Measurements from ENCODE around the gene AASDH. TPM values are rescaled to one million over a fixed set of nuclear protein-coding genes. Genes with fewer than 3 reads are reported as not detected.

The AASDH gene
- polyA plus RNA-seq, 1 donor (not counting 4 experiments of a cell fraction or from before 2014, with no cell fraction given) = 15.5 TPM

DNA sequence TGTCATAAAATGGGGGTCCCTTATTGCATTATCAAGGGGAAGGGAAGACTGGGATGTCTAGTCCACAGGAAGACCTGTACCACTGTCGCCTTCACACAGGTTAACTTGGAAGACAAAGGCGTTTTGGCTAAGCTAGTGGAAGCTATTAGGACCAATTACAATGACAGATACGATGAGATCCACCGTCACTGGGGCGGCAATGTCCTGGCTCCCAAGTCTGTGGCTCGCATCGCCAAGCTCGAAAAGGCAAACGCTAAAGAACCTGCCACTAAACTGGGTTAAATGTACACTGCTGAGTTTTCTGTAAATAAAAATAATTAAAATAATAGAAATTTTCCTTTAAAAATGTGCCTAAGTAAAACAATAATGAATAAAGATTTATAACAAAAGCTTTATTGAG lies 30.6 kb downstream of the AASDH start:
- no peak for TF ChIP-seq EZH2 (IDR thresholded peaks at IDR 0.05; ENCODE audit: low read length)
- TF ChIP-seq, protein P1, sequence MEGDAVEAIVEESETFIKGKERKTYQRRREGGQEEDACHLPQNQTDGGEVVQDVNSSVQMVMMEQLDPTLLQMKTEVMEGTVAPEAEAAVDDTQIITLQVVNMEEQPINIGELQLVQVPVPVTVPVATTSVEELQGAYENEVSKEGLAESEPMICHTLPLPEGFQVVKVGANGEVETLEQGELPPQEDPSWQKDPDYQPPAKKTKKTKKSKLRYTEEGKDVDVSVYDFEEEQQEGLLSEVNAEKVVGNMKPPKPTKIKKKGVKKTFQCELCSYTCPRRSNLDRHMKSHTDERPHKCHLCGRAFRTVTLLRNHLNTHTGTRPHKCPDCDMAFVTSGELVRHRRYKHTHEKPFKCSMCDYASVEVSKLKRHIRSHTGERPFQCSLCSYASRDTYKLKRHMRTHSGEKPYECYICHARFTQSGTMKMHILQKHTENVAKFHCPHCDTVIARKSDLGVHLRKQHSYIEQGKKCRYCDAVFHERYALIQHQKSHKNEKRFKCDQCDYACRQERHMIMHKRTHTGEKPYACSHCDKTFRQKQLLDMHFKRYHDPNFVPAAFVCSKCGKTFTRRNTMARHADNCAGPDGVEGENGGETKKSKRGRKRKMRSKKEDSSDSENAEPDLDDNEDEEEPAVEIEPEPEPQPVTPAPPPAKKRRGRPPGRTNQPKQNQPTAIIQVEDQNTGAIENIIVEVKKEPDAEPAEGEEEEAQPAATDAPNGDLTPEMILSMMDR (optimal IDR thresholded peaks at IDR 0.05 in 1 of 3, IDR thresholded peaks at IDR 0.05 in 1 of 3, conservative IDR thresholded peaks at IDR 0.05 in 1 of 3; ENCODE audit: extremely low read depth in 1 of 3, insufficient read depth in 2 of 3, low read length in 3 of 3) = no peak
- no peaks in the 10 kb centered on the region for H4K20me1 ChIP-seq (ENCODE audit: control insufficient read depth, extremely low read depth, insufficient read depth, low read length)
- DNase-seq (ENCODE audit: low read depth, low spot score) = no peak
- H3K4me3 ChIP-seq (ENCODE audit: control insufficient read depth in 2 of 3, extremely low read depth in 1 of 3, insufficient read depth in 2 of 3, low read depth in 1 of 3, low read length in 3 of 3) = no peak overlapping the region
- H2AFZ ChIP-seq (ENCODE audit: control insufficient read depth, low read length) = no peak overlapping the region
- H3K27ac ChIP-seq (ENCODE audit: control insufficient read depth, insufficient read depth, low read length) = no peak overlapping the region
- H3K4me2 ChIP-seq (ENCODE audit: control insufficient read depth, extremely low read depth, insufficient read depth, low read depth, low read length) = no peak overlapping the region
- no peaks in the 10 kb centered on the region for H3K9me1 ChIP-seq (ENCODE audit: control insufficient read depth, extremely low read depth, insufficient read depth, low read length)
- H3K9me3 ChIP-seq (ENCODE audit: control insufficient read depth, low read depth, low read length) = no peaks in the 10 kb centered on the region
- FAIRE-seq = no peak
- no peaks in the 10 kb centered on the region for H3K79me2 ChIP-seq (ENCODE audit: control insufficient read depth, insufficient read depth, low read length)
- dilution Hi-C loops (cut with MboI; ENCODE audit: extremely low pct_ligation_motif_present, low sequenced_read_pairs) = no loop called here
- no peaks in the 10 kb centered on the region for H3K36me3 ChIP-seq (ENCODE audit: control insufficient read depth in 2 of 2, extremely low read depth in 1 of 2, insufficient read depth in 2 of 2, low read length in 2 of 2)
- H3K27me3 ChIP-seq (ENCODE audit: control insufficient read depth, extremely low read depth, insufficient read depth, low read length) = no peaks in the 10 kb centered on the region
- H3K4me1 ChIP-seq (ENCODE audit: control insufficient read depth, extremely low read depth, insufficient read depth, low read length) = no peaks in the 10 kb centered on the region
- no peak overlapping the region for H3K9ac ChIP-seq (ENCODE audit: control insufficient read depth, extremely low read depth, insufficient read depth, low read length)

DNA sequence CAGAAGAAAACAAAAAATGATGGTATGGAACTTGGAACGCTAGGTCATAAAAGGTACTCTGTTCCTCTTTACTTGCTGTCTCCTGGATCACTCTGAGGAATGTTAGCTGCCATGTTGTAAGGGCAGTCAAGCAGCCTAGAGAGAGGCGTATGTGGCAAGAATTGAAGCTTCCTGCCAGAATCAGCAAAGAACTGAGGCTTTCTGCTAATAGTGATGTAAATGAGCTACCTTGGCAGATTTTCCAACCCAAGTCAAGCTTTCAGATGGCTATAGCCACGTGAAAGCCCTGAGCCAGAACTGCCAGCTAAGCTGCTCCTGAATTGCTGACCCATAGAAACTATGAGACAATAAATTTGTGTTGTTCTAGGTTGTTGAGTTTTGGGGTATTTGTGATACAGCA lies 38.7 kb downstream of the AASDH start:
- H3K4me2 ChIP-seq (ENCODE audit: control insufficient read depth, extremely low read depth, insufficient read depth, low read depth, low read length) = no peak overlapping the region
- FAIRE-seq = no peak
- no peaks in the 10 kb centered on the region for H3K4me1 ChIP-seq (ENCODE audit: control insufficient read depth, extremely low read depth, insufficient read depth, low read length)

More for the DNA sequence above, 38.7 kb downstream of the AASDH start:
- Histone ChIP-seq H3K4me3 (ENCODE audit: control insufficient read depth in 2 of 3, extremely low read depth in 1 of 3, insufficient read depth in 2 of 3, low read depth in 1 of 3, low read length in 3 of 3) (no peak overlapping the region), H3K36me3 (ENCODE audit: control insufficient read depth in 2 of 2, extremely low read depth in 1 of 2, insufficient read depth in 2 of 2, low read length in 2 of 2) (no peaks in the 10 kb centered on the region), H3K79me2 (ENCODE audit: control insufficient read depth, insufficient read depth, low read length) (no peaks in the 10 kb centered on the region), H3K9me3 (ENCODE audit: control insufficient read depth, low read depth, low read length) (no peaks in the 10 kb centered on the region), H3K9me1 (ENCODE audit: control insufficient read depth, extremely low read depth, insufficient read depth, low read length) (no peaks in the 10 kb centered on the region), H3K27me3 (ENCODE audit: control insufficient read depth, extremely low read depth, insufficient read depth, low read length) (no peaks in the 10 kb centered on the region), H3K27ac (ENCODE audit: control insufficient read depth, insufficient read depth, low read length) (no peak overlapping the region), H4K20me1 (ENCODE audit: control insufficient read depth, extremely low read depth, insufficient read depth, low read length) (no peaks in the 10 kb centered on the region), H2AFZ (ENCODE audit: control insufficient read depth, low read length) (no peak overlapping the region), H3K9ac (ENCODE audit: control insufficient read depth, extremely low read depth, insufficient read depth, low read length) (no peak overlapping the region)
- no peak for DNase-seq (ENCODE audit: low read depth, low spot score)
- dilution Hi-C loops (cut with MboI; ENCODE audit: extremely low pct_ligation_motif_present, low sequenced_read_pairs) = no loop called here
- TF ChIP-seq EZH2 (IDR thresholded peaks at IDR 0.05; ENCODE audit: low read length) = no peak
- TF ChIP-seq, protein P1 (optimal IDR thresholded peaks at IDR 0.05 in 1 of 3, IDR thresholded peaks at IDR 0.05 in 1 of 3, conservative IDR thresholded peaks at IDR 0.05 in 1 of 3; ENCODE audit: extremely low read depth in 1 of 3, insufficient read depth in 2 of 3, low read length in 3 of 3) = no peak
